ENCODE results near the gene CTSW.

DNA sequence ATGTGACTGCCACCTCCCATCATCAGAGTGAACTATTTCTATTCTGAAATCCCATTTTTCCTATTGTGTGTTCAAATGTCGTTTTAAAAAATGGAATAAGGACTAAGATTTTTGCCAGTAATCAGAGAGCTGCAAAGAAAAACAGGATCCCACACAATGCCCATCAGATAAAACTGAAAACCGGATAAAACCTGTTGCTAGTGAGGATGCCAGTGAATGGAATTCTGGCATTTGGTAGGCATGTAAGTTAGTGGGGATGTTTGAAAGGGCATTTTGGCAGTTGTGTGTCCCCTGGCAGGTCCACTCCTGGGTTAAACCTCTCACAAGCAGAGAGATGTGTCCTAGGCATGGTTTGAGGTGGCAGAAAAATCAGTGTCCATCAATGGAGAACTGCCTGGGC is 45.8 kb downstream of the CTSW start:
- TF ChIP-seq, protein P1, sequence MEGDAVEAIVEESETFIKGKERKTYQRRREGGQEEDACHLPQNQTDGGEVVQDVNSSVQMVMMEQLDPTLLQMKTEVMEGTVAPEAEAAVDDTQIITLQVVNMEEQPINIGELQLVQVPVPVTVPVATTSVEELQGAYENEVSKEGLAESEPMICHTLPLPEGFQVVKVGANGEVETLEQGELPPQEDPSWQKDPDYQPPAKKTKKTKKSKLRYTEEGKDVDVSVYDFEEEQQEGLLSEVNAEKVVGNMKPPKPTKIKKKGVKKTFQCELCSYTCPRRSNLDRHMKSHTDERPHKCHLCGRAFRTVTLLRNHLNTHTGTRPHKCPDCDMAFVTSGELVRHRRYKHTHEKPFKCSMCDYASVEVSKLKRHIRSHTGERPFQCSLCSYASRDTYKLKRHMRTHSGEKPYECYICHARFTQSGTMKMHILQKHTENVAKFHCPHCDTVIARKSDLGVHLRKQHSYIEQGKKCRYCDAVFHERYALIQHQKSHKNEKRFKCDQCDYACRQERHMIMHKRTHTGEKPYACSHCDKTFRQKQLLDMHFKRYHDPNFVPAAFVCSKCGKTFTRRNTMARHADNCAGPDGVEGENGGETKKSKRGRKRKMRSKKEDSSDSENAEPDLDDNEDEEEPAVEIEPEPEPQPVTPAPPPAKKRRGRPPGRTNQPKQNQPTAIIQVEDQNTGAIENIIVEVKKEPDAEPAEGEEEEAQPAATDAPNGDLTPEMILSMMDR (IDR thresholded peaks at IDR 0.05), result no peak
- no peak for TF ChIP-seq POLR2A (IDR thresholded peaks at IDR 0.05)
